GM18867 (cell line): ENCODE measurements around the gene ZNF577.
"Not testable (repeated sequence)": the region's sequence is repeated elsewhere in the genome, so short reads cannot be mapped to it uniquely, and the experiment has no call there.

Experiments used
- ATAC-seq: cut with Tn5 transposase; IDR thresholded peaks from one replicate; pipeline ENCODE4 v1.9.1; 2021; ENCODE audit warnings: mild to moderate bottlenecking, moderate library complexity; ENCODE audit not compliant: unreplicated experiment

The ZNF577 gene

GRCh38 chr19:51887522-51888498, at the start of gene ZNF577:
TSS of gene ZNF577 (minus strand) at chr19:51887951. CDS start at chr19:51880382, 7,569 bp downstream.
- no peak for ATAC-seq

- no peak for ATAC-seq
Measured at GRCh38 chr19:51931921-51932320, 44.2 kb upstream of the ZNF577 start.

GRCh38 chr19:51927859-51928258, 40.1 kb upstream of the ZNF577 start:
- ATAC-seq = no peak

GRCh38 chr19:51926784-51927741, 39.3 kb upstream of the ZNF577 start, which contains the start of gene ZNF613:
TSS of gene ZNF613 (plus strand) at chr19:51927472. CDS start at chr19:51936221, 8,749 bp downstream.
- ATAC-seq = peak; percentile 88

- no peak for ATAC-seq
Measured at GRCh38 chr19:51926426-51926783, 38.7 kb upstream of the ZNF577 start.

GRCh38 chr19:51921949-51922348, 34.2 kb upstream of the ZNF577 start:
- no peak for ATAC-seq

- no peak for ATAC-seq
Measured at GRCh38 chr19:51919606-51920005, 31.9 kb upstream of the ZNF577 start.

GRCh38 chr19:51916167-51916566, 28.4 kb upstream of the ZNF577 start:
- no peak for ATAC-seq

- ATAC-seq = no peak
Measured at GRCh38 chr19:51915324-51915867, 27.6 kb upstream of the ZNF577 start.

- ATAC-seq = not testable (repeated sequence)
Measured at GRCh38 chr19:51907981-51908380, 20.2 kb upstream of the ZNF577 start.

- ATAC-seq = not testable (repeated sequence)
Measured at GRCh38 chr19:51906108-51906507, 18.4 kb upstream of the ZNF577 start.

- ATAC-seq = not testable (repeated sequence)
Measured at GRCh38 chr19:51905639-51906038, 17.9 kb upstream of the ZNF577 start.

- ATAC-seq = no peak
Measured at GRCh38 chr19:51905206-51905605, 17.5 kb upstream of the ZNF577 start.

GRCh38 chr19:51904331-51905165, 16.8 kb upstream of the ZNF577 start, which contains the start of gene ZNF649:
TSS of gene ZNF649 (minus strand) at chr19:51905017. CDS start at chr19:51900107, 4,910 bp downstream.
- peak; percentile 89 for ATAC-seq

GRCh38 chr19:51903192-51903591, 15.4 kb upstream of the ZNF577 start:
- ATAC-seq = no peak

GRCh38 chr19:51901860-51902259, 14.1 kb upstream of the ZNF577 start:
- ATAC-seq = no peak

- no peak for ATAC-seq
Measured at GRCh38 chr19:51891193-51891747, 3.5 kb upstream of the ZNF577 start.

GRCh38 chr19:51889934-51890333, 2.2 kb upstream of the ZNF577 start:
- no peak for ATAC-seq

- no peak for ATAC-seq
Measured at GRCh38 chr19:51884713-51885112, 3.0 kb downstream of the ZNF577 start.

GRCh38 chr19:51882518-51882917, 5.2 kb downstream of the ZNF577 start:
- ATAC-seq = no peak
